Osteoblast (primary cell): ENCODE measurements around the gene RGS16. TPM values are rescaled to one million over a fixed set of nuclear protein-coding genes. Genes with fewer than 3 reads are reported as not detected.

ENCODE experiments used
- DNase-seq: peaks from one replicate; pipeline ENCODE4 v3.0.0; 2011; ENCODE audit warnings: low spot score, mixed read lengths; ENCODE audit not compliant: insufficient read length; ENCODE audit errors: missing footprints
- H2AFZ ChIP-seq: 2 replicates; pipeline ENCODE4 v1.6.0; 2011; ENCODE audit warnings: mild to moderate bottlenecking, low read length
- H3K27ac ChIP-seq: 2 replicates; pipeline ENCODE4 v1.5.1; 2011; ENCODE audit warnings: mild to moderate bottlenecking, low read depth, low read length, moderate library complexity
- H3K27me3 ChIP-seq: 2 replicates; pipeline ENCODE4 v1.6.0; 2012; ENCODE audit warnings: mild to moderate bottlenecking, control low read depth, inconsistent platforms, low read length, moderate library complexity; ENCODE audit not compliant: insufficient read depth
- H3K36me3 ChIP-seq: 2 replicates; pipeline ENCODE4 v1.5.1; 2011; ENCODE audit warnings: mild to moderate bottlenecking, low read length, control low read depth, moderate library complexity; ENCODE audit not compliant: insufficient read depth
- H3K4me1 ChIP-seq: 2 replicates; pipeline ENCODE4 v1.5.1; 2011; ENCODE audit warnings: mild to moderate bottlenecking, low read length, control low read depth, moderate library complexity; ENCODE audit not compliant: insufficient read depth
- H3K4me2 ChIP-seq: 2 replicates; pipeline ENCODE4 v1.6.0; 2011; ENCODE audit warnings: mild to moderate bottlenecking, low read length; ENCODE audit not compliant: insufficient read depth
- H3K4me3 ChIP-seq: fragments of 200-600 bp; sonication (generic); 3 replicates; pipeline ENCODE4 v1.5.1; 2012; ENCODE audit warnings: mild to moderate bottlenecking, low read length, inconsistent platforms; ENCODE audit not compliant: insufficient read depth
- H3K79me2 ChIP-seq: 2 replicates; pipeline ENCODE4 v1.6.0; 2012; ENCODE audit warnings: mild to moderate bottlenecking, low read length, control low read depth, inconsistent platforms; ENCODE audit not compliant: insufficient read depth
- H3K9me3 ChIP-seq: 2 replicates; pipeline ENCODE4 v1.5.1; 2011; ENCODE audit warnings: low read depth, low read length, control low read depth
- H4K20me1 ChIP-seq: 2 replicates; pipeline ENCODE4 v1.6.0; 2012; ENCODE audit warnings: mild to moderate bottlenecking, low read length, control low read depth; ENCODE audit not compliant: insufficient read depth
- total RNA-seq: library from RNA; depleted of rRNA; stranded (reverse); fragments of >200 nt; gene quantifications from 2 replicates; pipeline ENCODE4 v1.2.3, GENCODE V29; 2012
- TF ChIP-seq, protein P1 (sequence below): IDR thresholded peaks from 2 replicates; pipeline ENCODE4 v1.5.1; 2011; ENCODE audit warnings: mild to moderate bottlenecking, low read depth, low read length, moderate library complexity; ENCODE audit errors: extremely low read depth

Gene RGS16
- total RNA-seq, 1 donor, result under 0.01 TPM

DNA sequence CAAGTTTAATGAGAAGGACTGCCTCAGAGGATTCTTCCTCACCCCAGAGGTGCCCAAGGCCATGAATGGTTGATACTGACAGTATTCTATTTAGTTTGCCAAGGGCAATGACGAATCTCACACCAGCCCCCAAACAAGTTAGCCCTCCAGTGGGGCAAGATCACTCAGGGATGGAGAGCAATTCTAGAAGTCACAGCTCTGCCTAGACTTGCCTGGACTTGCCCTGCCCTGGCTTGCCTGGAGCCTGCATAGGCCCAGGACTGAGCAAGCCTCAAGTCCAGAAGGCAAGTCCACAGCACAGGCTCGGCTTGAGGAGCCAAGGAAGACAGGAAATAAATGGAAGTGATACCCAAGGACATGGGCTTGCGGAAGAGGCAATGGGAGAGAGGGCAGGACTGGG lies 39.5 kb upstream of the RGS16 start:
- Histone ChIP-seq H3K9me3 (no peaks in the 10 kb centered on the region), H3K36me3 (no peaks in the 10 kb centered on the region), H4K20me1 (no peaks in the 10 kb centered on the region), H3K4me2 (no peak overlapping the region), H2AFZ (peak overlapping the region; percentile 28), H3K27me3 (no peaks in the 10 kb centered on the region), H3K4me3 (no peak overlapping the region), H3K27ac (no peak overlapping the region), H3K79me2 (no peaks in the 10 kb centered on the region), H3K4me1 (no peaks in the 10 kb centered on the region)
- TF ChIP-seq, protein P1, sequence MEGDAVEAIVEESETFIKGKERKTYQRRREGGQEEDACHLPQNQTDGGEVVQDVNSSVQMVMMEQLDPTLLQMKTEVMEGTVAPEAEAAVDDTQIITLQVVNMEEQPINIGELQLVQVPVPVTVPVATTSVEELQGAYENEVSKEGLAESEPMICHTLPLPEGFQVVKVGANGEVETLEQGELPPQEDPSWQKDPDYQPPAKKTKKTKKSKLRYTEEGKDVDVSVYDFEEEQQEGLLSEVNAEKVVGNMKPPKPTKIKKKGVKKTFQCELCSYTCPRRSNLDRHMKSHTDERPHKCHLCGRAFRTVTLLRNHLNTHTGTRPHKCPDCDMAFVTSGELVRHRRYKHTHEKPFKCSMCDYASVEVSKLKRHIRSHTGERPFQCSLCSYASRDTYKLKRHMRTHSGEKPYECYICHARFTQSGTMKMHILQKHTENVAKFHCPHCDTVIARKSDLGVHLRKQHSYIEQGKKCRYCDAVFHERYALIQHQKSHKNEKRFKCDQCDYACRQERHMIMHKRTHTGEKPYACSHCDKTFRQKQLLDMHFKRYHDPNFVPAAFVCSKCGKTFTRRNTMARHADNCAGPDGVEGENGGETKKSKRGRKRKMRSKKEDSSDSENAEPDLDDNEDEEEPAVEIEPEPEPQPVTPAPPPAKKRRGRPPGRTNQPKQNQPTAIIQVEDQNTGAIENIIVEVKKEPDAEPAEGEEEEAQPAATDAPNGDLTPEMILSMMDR, result no peak
- DNase-seq, result no peak

DNA sequence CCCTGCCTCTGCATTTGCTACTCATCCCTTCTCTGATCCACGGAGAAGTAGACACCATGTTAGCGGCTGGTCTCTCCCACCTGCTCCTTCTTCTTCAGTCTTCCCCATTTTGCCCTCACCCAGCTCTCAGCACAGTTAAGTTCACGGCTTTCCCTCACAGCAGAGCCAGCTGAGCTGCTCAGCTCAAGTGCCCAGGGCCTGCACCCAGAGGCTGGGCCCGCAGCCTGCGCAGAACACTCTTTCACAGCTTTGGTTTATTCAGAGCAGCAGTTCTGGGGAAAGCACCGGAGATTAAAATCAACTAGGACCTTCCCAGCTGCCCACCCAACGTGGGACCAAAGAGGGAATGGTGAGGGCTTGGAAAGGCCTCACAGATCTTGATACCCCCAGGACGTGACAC lies 38.3 kb upstream of the RGS16 start:
- no peak for DNase-seq
- TF ChIP-seq, protein P1, result no peak
- Histone ChIP-seq H3K27me3 (no peaks in the 10 kb centered on the region), H3K27ac (no peak overlapping the region), H4K20me1 (no peaks in the 10 kb centered on the region), H3K79me2 (no peaks in the 10 kb centered on the region), H3K4me2 (no peak overlapping the region), H3K36me3 (no peaks in the 10 kb centered on the region), H3K9me3 (no peaks in the 10 kb centered on the region), H3K4me1 (no peaks in the 10 kb centered on the region), H2AFZ (no peak overlapping the region), H3K4me3 (no peak overlapping the region)

DNA sequence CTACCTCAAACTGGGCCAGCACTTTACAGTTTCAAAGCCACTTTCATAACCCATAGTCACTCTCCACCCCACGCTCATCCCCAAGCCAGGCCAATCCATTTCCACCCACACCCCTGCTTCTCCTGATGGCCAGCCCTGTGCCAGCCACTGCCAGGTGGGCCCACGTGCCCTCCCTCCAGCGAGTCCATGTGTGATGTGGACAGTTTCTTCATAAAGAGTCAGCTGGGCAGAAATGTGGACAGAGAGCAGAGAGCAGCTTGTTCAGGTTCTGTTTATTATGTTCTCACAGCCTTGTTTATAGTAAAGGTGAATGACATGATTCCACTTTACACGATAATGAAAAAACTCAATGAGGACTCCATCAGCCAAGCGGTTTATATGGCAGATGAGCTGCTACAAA lies 37.4 kb upstream of the RGS16 start:
- Histone ChIP-seq H4K20me1 (no peaks in the 10 kb centered on the region), H3K36me3 (no peaks in the 10 kb centered on the region), H3K4me3 (no peak overlapping the region), H3K9me3 (no peaks in the 10 kb centered on the region), H3K27me3 (no peaks in the 10 kb centered on the region), H3K27ac (no peak overlapping the region), H2AFZ (no peak overlapping the region), H3K4me1 (no peaks in the 10 kb centered on the region), H3K4me2 (no peak overlapping the region), H3K79me2 (no peaks in the 10 kb centered on the region)
- TF ChIP-seq, protein P1, result no peak
- DNase-seq, result no peak

DNA sequence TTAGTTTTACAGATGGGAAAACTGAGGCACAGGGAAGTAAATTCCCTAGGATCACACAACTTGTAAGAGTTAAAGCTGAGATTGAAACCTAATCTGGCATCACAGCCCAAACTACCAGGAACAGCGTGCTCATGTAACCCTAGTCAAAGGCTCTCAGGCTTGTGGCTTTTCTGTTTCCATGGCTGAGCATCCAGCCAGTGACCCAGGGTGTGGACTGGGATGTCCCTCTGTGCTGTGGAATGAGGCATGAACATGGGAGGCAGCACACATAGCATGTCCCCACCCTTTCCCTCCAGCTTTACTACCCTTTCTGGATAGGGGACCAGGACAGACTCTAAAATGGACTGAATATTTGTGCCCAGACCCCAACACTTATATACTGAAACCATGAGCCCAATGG lies 35.1 kb upstream of the RGS16 start:
- H3K9me3 ChIP-seq, result no peaks in the 10 kb centered on the region
- no peak overlapping the region for H3K4me2 ChIP-seq
- no peak overlapping the region for H3K4me3 ChIP-seq
- no peak overlapping the region for H2AFZ ChIP-seq
- no peaks in the 10 kb centered on the region for H3K36me3 ChIP-seq
- no peaks in the 10 kb centered on the region for H3K79me2 ChIP-seq
- no peaks in the 10 kb centered on the region for H3K27me3 ChIP-seq
- no peaks in the 10 kb centered on the region for H3K4me1 ChIP-seq
- H3K27ac ChIP-seq, result no peak overlapping the region
- TF ChIP-seq, protein P1, result no peak
- no peak for DNase-seq
- no peaks in the 10 kb centered on the region for H4K20me1 ChIP-seq
